Activated CD4-positive, alpha-beta T cell treated with anti-CD3 and anti-CD28 coated beads, Interleukin-2, amount 50 U/mL, for 1 hour (primary cell): Measurements from ENCODE around the gene GAPDH.
"Not testable (repeated sequence)": the region's sequence is repeated elsewhere in the genome, so short reads cannot be mapped to it uniquely, and the experiment has no call there.

Experiments
- DNase-seq: peaks from one replicate; pipeline ENCODE4 v3.0.0-alpha.2; 2020

Gene GAPDH

DNA sequence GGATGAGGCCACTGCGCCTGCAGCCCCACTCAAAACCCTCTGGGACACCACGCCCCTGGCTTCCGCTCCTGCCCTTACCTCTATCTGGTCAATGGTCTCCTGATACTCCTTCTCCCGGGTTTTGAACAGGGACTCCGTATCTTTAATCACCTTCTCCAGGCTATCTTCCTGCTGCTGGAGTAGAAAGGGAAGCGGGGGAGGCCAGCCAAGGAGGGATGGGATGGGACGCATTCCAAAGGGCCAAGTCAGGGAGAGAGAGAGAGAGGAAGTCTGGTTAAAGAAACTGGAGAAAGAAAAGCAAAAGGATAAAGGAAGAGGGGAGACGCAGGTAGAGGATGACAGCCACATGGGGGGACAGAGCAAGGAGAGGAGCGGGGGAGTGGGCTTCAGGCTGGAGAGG is 13.7 kb downstream of the GAPDH start:
- no peak for DNase-seq

DNA sequence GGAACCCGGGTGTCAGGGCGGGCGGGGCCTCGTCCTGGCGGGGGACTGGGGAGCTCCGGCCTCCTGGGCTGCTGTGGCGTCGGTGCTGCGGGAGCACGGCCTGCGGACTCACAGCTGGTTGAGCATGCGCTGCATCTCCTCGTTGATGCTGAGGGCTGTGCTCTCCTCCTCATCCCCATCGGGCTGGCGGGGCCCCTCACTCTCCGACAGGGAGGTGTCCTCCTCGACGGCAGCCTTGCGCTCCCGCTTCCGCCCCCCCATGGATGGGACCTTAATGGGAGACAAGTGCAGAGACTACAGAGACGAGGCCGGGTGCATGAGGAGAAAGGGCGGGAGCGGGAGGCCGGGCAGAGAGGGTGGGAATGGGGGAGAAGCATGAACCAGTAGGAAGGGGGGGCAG is 14.2 kb downstream of the GAPDH start:
- no peak for DNase-seq

DNA sequence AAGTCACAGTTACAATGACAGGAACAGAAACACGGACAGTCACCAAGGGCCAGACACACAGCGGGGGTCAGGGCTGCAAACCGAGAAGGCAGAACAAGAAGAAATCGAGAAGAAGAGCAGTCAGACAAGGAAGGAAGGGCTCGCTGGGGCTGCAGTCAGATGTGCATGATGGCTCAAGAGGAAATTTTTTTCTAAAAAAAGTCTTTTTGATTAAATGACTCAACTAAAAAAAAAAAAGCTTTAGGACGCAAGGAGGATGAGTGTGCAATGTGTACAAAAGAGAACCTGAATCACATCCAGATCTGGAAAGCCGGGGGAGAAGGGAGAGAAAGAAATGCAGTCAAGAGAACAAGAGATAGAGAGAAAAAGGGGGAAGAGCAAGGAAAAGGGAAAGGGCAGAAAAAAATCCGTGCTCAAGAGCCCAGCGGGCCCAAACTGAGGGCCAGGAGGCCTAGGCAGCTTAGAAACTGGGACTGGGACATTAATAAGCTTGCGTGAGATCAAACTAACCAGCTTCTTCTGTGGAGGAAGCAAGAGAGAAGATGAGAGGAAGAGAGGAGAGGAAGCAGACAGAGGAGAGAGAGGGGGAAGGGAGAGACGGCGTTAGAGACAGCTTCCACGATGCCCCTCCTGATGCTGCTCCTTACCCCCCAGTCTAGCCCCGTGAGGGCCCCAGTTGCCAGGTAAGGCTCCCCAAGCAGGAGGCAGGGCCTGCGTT is 14.8 kb downstream of the GAPDH start:
- no peak for DNase-seq

DNA sequence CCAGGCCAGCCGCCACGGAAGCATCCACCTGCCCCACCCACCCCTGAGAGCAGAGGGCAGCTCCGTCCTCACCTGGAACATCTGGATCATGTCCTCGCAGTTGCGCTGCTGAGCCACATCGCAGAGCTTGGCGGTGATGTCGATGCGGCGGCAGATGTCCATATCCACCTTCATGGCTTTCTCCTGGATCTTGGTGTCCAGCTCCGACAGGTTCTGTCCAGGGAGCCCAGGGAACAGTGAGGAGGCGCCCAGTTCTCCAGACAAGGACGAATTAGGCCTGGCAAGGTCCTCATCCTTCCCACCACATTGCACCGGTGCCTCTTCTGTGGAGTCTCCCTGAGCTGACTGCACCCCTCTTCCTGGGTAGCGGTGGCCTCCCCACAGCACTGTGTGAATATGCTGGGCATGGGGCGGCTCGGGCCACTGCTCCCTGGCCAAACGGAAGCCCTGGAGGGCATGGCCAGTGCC is 15.4 kb downstream of the GAPDH start:
- DNase-seq = no peak

DNA sequence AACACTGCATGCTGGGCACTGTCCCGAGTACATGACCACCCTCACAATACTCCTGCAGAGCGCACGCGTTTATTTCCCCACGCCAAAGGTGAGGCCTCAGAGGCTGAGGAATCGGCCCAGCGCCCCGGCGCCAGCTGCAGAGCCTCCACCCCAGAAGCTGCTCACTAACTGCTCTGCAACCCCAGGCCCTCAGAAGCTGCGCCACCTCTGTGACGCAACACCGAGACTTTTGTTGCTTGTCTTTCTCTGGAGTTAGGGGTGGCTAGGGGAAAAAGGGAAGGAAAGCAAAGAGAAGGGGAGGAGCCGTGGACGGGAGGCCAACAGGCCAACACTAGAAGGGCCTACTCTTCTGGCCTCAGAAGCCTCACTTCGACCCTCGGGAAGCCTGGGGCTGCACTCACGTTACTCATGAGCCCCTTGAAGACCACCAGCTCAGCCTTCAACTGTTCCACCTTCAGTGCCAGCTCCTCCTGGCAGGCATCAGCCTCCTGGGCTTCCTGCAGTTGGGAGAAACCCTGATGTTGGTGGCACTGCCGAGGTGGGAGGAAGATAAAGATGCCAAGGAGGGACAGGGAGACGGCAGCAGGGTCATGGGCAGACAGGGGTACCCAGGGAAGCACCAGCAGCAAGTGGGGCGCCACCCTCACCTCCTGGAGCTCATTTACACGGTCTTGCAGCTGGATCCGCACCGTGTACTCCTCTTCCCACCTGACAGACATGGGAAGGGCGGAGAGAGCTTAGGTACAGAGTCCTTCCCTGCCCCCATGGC is 16.2 kb downstream of the GAPDH start:
- no peak for DNase-seq

DNA sequence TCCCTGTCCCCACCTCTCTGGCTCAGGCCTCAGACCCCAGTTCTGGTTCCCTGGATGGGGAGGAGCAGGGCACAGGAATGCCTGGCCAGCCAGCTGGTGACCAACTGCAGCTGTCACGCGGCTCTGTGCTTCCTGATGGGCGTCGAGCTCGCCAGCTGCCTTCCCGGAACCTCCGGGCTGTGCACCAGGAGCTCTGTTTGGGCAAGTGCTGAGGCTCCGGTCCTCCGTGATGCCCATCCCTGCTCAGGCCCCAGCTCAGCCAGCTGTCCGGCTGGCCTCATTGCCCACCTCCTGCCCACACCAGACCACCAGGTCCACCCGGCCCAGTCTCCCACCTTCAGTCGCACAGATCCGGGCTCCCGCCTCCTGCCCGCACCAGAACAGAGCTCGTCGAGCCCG is 16.7 kb downstream of the GAPDH start:
- no peak for DNase-seq

DNA sequence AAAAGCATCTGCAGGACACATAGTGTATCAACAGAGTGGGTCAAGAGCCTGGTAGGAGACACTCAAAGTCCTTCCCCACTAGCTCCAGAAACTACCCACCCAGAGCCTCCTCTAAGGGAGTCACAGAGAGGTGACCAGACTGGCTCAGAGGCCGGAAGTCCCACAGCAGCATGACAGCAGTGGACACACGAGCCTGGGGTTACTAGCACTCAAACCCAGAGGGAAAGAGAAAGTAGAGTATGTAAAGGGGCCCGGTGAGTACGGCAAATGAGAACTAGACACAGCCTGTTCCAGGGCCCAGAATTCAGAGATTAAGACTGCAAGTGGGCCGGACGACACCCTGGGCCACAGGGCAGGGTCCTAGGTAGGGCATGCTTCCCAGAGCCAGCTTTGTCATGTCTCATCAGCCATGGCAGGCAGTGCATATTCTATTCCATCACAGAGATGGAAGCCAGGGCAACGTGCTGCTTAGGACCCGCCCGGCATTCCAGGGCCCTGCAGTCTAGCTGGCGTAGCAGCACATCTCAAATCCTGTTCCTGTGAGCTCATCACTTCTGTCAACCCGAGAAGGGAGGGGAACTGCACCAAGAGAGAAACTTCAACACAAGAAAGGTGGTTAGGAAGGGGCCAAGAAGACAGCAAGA is 17.3 kb downstream of the GAPDH start:
- no peak for DNase-seq

DNA sequence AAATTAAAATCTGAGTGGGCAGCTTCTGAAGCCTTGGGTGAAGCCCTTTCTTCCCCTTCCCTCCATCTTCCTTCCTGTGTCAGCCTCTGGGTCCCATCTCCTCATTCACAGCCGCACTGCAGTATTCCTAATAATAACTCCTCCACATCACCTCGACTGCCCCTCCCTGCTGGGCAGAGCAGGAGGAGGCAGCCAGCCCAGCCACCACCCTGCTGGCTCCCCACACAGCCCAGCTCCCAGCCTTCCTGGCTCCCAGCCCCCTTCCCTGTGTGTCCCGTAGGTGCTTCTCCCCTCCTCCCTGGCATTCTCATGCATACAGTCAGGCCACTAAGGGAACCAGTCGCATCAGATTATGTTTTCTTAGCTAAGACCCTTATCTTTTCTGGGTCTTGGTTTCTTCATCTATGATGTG is 17.8 kb downstream of the GAPDH start:
- DNase-seq = no peak

DNA sequence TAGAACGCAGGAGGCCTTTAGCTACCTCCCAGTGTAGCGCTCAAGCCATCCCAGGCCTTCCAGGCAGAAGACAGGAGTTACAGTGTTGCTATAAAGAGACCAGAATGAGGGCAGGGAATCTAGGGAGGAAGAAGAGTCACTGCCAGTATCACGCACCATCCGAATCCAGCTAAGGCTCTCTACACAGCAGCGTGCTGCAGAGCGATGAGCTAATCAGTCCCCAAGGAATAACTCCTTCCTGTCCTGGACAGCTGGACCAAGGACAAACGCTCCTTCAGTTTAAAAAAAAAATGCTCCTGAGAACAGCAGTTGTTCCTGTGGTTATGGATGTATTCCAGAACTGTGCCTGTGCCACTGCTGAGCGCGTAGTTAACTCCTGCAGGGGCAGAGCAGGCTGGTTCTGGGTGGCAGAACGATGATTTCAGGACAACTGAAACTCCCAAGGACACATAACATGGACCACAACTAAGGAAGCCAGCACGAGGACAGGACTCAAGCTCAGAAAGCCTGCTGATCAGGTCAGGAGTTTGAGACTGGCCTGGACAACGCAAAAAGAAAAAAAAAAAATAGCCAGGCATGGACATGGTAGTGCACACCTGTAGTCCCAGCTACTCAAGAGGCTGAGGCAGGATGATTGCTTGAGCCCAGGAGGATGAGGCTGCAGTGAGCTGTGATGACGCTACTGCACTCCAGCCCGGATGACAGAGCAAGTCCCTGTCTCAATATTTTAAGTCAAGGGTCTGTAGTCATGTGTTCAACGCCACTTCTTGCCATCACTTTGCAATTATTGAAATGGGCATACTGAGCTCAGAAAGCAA is 18.9 kb downstream of the GAPDH start:
- no peak for DNase-seq

DNA sequence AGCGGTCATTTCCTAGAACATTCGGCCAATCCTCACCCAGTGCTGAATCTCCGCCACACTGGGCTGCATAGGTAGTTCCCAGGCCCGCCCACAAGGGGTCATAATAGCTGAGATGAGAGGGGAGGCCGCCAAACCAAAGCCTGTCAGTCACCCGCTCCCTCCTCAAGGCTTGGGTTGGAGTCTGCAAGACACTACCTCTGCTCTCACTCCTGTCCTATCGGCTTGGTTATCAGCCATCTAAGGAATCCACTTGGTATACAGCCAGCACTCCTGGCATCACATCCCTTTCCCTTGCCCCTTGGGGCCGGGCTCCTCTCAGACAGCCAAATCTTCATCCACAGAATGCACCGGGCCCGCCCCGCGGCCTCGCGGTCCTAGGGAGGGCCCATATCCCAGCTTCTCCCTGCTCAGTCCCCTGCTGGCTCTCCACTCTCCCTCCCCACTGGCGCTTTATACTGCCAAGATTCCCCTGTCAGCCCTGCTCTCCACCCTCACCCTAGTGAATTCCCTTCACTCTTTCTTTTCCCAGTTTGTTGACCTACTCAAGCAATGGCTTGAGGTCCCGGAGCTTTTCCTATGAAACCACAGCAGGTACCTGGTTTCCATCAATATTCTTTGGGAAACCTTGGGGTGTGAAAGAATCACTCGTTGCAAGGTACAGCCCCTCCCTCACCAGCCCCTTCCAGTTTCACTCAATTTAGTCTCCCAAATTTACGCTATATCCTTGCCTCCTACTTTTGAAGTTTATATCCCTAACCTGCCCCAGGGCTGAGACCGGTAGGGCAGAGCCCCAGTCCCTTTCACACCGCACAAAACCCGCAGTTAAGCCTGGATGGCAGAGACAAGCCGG is 20.1 kb downstream of the GAPDH start:
- DNase-seq = peak; percentile 70

DNA sequence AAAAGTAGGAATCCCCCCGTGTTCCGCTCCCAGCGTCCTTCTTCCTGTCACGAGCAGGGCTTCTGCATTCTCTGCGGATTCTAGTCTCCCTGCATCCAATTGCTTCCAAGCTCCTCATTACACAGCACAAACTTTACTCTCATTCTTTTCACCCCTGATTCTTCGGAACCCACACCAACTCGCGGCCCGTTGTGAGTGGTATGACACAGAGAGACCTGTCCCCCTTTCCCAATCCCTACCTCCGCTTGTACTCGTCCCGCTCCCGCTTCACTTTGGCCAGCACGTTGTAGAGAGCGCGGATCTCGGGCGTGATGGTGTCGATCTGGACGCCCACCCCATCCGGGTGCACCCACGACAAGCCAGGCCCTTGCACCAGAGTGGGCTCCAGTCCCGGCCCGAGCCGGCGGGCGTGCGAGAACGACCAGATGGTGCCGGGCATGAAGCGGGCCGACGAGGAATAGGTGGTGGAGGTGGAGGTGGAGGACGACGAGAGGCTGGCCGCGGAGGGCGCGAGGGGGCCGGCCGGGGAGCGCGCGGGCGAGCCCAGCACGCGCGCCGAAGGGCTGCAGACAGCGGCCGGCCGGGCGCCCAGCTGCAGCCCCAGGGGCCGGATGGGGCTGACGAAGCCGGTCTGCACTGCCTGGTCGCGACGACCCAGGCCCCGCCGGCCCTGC is 20.8 kb downstream of the GAPDH start:
- DNase-seq = no peak

DNA sequence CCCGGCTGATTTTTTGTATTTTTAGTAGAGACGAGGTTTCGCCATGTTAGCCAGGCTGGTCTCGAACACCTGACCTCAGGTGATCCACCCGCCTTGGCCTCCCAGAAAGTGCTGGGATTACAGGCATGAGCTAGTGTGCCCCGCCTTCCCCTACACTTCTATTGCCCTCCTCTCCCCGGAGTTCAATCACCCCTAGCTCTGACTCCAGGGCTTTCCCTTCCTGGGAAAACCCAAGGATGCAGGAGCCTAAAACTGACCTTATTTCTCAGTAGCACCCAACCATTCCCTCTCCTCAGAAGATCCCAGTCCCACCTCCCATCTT is 22.1 kb downstream of the GAPDH start:
- DNase-seq = not testable (repeated sequence)

DNA sequence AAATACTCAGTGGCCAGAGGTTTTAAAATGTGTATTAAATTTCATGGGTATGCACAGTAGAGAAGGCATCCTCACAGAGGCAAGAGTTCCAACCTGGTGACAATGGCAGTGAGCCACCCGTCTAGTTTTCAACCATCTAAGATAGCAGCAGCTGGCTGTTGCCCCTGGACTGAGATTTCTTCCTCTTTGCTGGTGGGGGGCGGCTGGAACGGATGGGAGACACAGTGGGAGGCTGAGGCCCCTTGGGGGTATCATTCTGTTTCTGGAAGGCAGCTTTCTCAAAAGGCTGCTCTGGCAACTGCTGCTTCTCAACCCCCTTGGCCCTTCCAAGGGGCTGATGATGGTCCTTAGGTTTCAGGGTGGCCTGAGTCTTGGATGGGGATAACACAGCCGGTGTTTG is 22.5 kb downstream of the GAPDH start:
- no peak for DNase-seq

DNA sequence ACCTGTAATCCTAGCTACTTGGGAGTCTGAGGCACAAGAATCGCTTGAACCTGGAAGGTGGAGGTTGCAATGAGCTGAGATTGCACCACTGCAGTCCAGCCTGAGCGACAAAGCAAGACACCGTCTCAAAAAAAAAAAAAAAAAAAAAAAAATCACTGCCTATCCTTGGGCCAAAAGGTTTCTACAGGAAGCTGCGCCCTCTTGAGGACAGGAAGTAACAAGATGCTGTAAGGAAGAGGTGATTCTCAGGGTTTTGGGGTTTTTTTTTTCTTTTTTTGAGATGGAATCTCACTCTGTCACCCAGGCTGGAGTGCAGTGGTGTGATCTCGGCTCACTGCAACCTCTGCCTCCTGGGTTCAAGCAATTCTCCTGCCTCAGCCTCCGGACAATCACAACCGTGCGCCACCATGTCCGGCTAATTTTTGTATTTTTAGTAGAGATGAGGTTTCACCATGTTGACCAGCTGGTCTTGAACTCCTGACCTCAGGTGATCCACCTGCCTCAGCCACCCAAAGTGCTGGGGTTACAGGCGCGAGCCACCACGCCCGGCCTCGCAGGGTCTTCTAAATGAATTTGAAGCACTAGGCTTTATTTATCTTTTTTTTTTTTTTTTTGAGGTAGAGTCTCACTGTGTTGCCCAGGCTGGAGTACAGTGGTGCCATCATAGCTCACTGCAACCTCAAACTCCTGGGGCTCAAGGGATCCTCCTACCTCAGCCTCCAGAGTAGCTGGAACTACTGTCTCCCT is 23.9 kb downstream of the GAPDH start:
- DNase-seq = peak; percentile 34

DNA sequence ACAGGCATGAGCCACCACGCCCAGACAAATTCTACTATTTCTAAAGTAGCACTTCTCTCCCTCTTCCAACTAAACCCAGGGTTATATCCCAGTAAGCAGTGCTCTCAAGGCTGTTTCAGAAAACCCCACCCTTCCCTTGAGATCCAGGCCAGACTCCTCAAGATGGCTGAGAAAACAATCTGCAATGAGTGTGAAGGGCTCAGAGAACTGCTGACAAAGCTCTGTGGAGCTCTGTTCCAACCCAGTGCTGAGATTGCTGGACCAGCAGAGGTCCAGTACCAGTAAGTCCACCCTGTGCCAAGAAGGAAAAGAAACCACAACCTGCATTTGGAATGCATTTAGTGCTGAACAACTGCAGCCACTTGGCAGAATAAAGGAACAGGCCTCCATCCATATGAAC is 25.2 kb downstream of the GAPDH start:
- no peak for DNase-seq

DNA sequence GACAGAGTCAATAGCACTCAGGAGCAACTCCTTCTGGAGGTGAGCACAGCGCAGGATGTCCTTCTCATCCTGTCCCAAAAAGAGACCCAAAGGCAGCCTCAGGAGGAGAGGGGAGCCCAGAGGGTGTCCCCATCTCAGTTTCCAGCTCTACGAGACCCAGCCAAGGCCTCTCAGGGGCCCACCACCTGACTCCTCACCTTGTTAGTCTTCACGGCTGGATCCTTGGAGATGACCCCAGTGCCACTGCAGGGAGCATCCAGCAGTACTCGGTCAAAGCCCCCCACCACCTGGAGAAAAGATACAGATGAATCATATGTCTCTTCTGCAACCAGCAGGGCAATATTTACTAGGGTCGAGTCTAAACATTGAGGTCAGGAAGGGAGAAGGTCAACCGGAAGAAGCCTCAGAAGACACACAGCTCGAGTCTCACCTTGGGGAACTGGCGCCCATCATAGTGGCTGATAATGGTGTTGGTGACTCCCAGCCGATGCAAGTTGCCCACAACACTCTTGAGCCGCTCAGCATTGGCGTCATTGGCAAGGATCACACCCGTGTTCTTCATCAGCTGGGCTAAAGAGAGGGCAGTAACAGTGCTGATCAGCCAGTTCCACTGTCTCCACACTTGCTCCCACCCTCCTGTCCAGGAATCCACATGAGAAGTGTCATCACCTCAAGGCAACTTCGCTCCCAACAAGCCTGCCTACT is 26.3 kb downstream of the GAPDH start:
- no peak for DNase-seq

DNA sequence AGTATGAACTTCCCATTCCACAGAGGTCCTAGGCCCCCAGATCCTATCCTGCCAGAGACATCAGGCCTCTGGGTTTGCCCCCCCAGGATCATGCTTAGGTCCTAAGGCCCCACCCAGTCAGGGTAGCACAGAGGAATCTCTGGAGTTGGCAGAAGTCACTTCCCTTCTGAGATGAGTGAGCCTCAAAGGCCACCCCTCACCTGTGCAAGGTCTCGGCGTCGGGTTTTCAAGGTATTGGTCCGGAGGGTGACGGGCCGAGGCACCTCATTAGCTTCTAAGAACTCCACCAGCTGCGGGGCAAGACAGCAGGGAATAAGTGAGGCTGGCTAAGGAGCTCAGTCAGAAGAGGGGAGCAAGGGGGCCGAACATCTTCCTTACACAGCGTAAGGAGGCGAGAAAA is 28.6 kb downstream of the GAPDH start:
- DNase-seq = no peak

DNA sequence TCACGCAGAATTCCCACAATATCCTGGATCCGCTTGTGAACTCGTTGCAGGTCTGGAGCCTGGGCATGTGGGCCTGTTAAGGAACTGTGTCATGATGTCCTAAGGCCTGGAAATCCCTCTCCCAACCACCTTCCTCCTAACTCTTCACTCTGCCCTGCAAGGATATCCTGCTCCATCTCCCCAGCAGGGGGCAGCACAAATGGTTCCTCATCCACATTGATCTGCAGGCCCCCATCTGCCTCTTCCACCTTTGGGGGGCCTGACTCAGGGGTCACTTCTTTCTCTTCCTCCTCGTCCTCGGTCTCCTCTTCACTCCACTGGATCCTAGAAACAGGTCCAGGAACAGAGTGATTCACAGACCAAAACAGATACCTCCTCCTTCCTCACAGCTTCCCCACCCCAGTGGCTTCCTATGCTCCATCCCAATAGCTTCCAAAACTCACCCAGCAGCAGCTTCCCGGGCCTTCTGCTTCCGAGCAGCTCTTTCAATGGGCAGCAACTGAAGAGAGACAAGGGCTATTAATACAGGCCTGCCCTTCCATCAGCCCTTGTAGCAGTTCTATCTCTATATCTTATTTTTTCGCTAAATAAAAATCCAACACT is 29.2 kb downstream of the GAPDH start:
- peak; percentile 71 for DNase-seq

DNA sequence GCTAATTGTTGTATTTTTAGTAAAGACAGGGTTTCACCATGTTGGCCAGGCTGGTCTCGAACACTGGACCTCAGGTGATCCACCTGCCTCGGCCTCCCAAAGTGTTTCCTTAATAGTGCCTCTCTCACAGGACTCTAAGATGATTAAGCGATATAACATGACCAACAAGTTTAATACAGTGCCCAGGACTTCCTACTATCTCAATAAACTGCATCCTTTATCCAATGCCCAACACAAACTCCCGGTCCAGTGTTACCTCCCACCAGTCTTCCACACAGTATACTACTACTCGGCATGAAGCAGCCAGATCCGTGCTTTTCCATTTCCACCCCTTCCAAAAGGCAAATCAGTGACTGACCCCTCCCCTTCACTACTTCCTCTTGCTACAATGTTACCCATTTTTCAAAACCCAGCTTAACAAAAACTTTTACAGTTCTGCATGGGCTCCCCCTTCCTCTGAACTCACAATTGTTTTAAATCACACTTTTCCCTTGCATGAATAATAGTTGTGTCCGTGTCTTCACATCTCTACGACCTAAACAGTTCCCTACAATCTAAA is 32.9 kb downstream of the GAPDH start:
- no peak for DNase-seq

DNA sequence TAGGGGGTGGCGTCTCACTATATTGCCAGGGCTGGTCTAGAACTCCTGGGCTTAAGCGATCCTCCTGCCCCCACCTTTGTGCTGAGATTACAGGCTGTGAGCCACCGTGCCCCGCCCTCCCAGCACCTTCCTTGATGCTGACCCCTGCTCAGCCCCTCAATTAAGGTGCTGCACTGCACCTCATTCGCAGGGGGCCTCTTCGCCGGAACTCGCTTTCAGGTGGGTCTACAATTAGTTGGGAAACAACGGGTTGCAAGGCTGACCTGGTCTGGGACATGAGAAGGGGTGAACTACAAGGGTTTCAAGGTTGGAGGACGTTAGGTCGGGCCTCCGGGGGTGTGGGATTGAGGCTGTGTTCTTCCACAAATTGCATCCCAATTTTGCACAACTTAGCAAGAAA is 35.0 kb downstream of the GAPDH start:
- no peak for DNase-seq
